ENCODE measurements around the gene COL4A2. TPM values are rescaled to one million over a fixed set of nuclear protein-coding genes. Genes with fewer than 3 reads are reported as not detected.

The COL4A2 gene
- polyA plus RNA-seq, 2 of the 4 experiments (the other 2 are of a cell fraction): 46.9 to 119 TPM

GRCh38 chr13:110301606-110302553 lies 5.2 kb upstream of the COL4A2 start:
- ChIA-PET CTCF (interaction anchor here (0.8 to 1.9 kb wide), 4 partner anchors 11 to 132 kb away, joined by 3 to 7 read pairs (median 4); no protein-coding TSS in a partner anchor), POLR2A (no interaction called here)
- no peak overlapping the region for H3K4me3 ChIP-seq
- no peak for DNase-seq (ENCODE audit: low read depth in 1 of 2, low spot score in 1 of 2)
- H3K4me2 ChIP-seq: no peak overlapping the region
- H3K4me1 ChIP-seq: peaks cover 32% of the 10 kb centered on the region
- no peak for TF ChIP-seq FOSL2 (IDR thresholded peaks at IDR 0.05)
- no peak for TF ChIP-seq FOSL2 (CRISPR knock-in tag; IDR thresholded peaks at IDR 0.05)
- TF ChIP-seq KDM5A (IDR thresholded peaks at IDR 0.05): no peak
- TF ChIP-seq CBX8 (IDR thresholded peaks at IDR 0.05): no peak
- no peak for TF ChIP-seq POLR2A (IDR thresholded peaks at IDR 0.05; ENCODE audit: low read length)
- no peak for TF ChIP-seq SREBF2 (IDR thresholded peaks at IDR 0.05)
- TF ChIP-seq HOXB13 (CRISPR knock-in tag; IDR thresholded peaks at IDR 0.05; ENCODE audit: low read depth): no peak
- TF ChIP-seq, protein P1, sequence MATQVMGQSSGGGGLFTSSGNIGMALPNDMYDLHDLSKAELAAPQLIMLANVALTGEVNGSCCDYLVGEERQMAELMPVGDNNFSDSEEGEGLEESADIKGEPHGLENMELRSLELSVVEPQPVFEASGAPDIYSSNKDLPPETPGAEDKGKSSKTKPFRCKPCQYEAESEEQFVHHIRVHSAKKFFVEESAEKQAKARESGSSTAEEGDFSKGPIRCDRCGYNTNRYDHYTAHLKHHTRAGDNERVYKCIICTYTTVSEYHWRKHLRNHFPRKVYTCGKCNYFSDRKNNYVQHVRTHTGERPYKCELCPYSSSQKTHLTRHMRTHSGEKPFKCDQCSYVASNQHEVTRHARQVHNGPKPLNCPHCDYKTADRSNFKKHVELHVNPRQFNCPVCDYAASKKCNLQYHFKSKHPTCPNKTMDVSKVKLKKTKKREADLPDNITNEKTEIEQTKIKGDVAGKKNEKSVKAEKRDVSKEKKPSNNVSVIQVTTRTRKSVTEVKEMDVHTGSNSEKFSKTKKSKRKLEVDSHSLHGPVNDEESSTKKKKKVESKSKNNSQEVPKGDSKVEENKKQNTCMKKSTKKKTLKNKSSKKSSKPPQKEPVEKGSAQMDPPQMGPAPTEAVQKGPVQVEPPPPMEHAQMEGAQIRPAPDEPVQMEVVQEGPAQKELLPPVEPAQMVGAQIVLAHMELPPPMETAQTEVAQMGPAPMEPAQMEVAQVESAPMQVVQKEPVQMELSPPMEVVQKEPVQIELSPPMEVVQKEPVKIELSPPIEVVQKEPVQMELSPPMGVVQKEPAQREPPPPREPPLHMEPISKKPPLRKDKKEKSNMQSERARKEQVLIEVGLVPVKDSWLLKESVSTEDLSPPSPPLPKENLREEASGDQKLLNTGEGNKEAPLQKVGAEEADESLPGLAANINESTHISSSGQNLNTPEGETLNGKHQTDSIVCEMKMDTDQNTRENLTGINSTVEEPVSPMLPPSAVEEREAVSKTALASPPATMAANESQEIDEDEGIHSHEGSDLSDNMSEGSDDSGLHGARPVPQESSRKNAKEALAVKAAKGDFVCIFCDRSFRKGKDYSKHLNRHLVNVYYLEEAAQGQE (IDR thresholded peaks at IDR 0.05): no peak
- TF ChIP-seq MAX (IDR thresholded peaks at IDR 0.05): no peak
- no peak for TF ChIP-seq USF2 (IDR thresholded peaks at IDR 0.05)
- no peak for TF ChIP-seq MAZ (IDR thresholded peaks at IDR 0.05; ENCODE audit: borderline replicate concordance, low read depth, low read length)
- no peak for TF ChIP-seq RARB (CRISPR knock-in tag; IDR thresholded peaks at IDR 0.05)
- no peak for TF ChIP-seq TFCP2L1 (CRISPR knock-in tag; IDR thresholded peaks at IDR 0.05)
- TF ChIP-seq JUNB (IDR thresholded peaks at IDR 0.05): no peak
- TF ChIP-seq ESRRA (IDR thresholded peaks at IDR 0.05; ENCODE audit: borderline replicate concordance, low read length): no peak
- TF ChIP-seq ZC3H11A (IDR thresholded peaks at IDR 0.05): no peak
- TF ChIP-seq FOSB (CRISPR knock-in tag; IDR thresholded peaks at IDR 0.05): no peak
- TF ChIP-seq NFE2L2 (conservative IDR thresholded peaks at IDR 0.05; ENCODE audit: low read length): no peak
- TF ChIP-seq RFX5 (IDR thresholded peaks at IDR 0.05): no peak
- no peak overlapping the region for H3K27ac ChIP-seq
- H3K9me3 ChIP-seq: no peaks in the 10 kb centered on the region
- no peak for FAIRE-seq
- ATAC-seq: no peak
- WGBS (ENCODE audit: missing lambda C conversion rate): 92% methylated on average over 21 of the region's 21 CpGs

DNA sequence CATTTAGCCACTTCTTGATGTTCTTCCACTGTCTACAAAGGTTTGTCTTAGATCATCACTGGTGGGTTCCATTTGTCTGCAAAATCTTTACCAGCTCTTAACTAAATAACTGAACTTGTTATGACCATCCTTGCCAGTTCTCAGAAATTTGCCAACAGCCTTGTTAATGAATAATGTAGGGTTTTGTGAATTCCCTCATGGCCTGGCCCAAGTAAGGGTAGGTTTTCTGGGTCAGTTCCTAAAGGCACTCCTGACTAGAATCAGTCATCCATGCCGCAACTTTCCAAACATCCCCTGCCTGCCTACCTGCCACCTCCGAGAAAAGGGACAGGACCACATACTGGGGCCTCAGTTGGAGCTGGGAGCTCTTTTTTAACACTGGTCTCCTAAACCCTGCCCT lies 4.1 kb upstream of the COL4A2 start:
- Histone ChIP-seq H3K27ac (no peak overlapping the region), H3K4me3 (no peak overlapping the region), H3K4me2 (peak overlapping the region; percentile 78; the same call in 1 of the 3 replicates), H3K9me3 (no peaks in the 10 kb centered on the region), H3K4me1 (peaks cover 32% of the 10 kb centered on the region)
- POLR2A ChIA-PET: no interaction called here
- ATAC-seq (no peak), DNase-seq (ENCODE audit: low read depth in 1 of 2, low spot score in 1 of 2) (no peak), FAIRE-seq (no peak)
- TF ChIP-seq RAD21 (conservative IDR thresholded peaks at IDR 0.05 in 1 of 2, IDR thresholded peaks at IDR 0.05 in 1 of 2) (no peak), SREBF2 (IDR thresholded peaks at IDR 0.05) (no peak), FOSB (CRISPR knock-in tag; IDR thresholded peaks at IDR 0.05) (no peak), RCOR1 (IDR thresholded peaks at IDR 0.05; ENCODE audit: low read depth, low read length) (no peak), MAFK (IDR thresholded peaks at IDR 0.05; ENCODE audit: partially characterized antibody) (no peak), MAZ (IDR thresholded peaks at IDR 0.05; ENCODE audit: borderline replicate concordance, low read depth, low read length) (no peak), HES2 (IDR thresholded peaks at IDR 0.05) (no peak), CEBPB (IDR thresholded peaks at IDR 0.05) (no peak), JUNB (IDR thresholded peaks at IDR 0.05) (no peak), POLR2AphosphoS2 (conservative IDR thresholded peaks at IDR 0.05; ENCODE audit: low read length) (no peak), RARB (CRISPR knock-in tag; IDR thresholded peaks at IDR 0.05) (no peak), TFCP2L1 (CRISPR knock-in tag; IDR thresholded peaks at IDR 0.05) (no peak), POLR2A (IDR thresholded peaks at IDR 0.05; ENCODE audit: low read length) (no peak), CHD2 (IDR thresholded peaks at IDR 0.05; ENCODE audit: low read length, partially characterized antibody) (no peak), NPAS2 (CRISPR knock-in tag; IDR thresholded peaks at IDR 0.05; ENCODE audit: borderline replicate concordance) (no peak), CBX8 (IDR thresholded peaks at IDR 0.05) (no peak), USF2 (IDR thresholded peaks at IDR 0.05) (no peak)
- TF ChIP-seq, protein P2, sequence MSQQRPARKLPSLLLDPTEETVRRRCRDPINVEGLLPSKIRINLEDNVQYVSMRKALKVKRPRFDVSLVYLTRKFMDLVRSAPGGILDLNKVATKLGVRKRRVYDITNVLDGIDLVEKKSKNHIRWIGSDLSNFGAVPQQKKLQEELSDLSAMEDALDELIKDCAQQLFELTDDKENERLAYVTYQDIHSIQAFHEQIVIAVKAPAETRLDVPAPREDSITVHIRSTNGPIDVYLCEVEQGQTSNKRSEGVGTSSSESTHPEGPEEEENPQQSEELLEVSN (IDR thresholded peaks at IDR 0.05; ENCODE audit: borderline replicate concordance, low read depth): no peak
- TF ChIP-seq, protein P3, sequence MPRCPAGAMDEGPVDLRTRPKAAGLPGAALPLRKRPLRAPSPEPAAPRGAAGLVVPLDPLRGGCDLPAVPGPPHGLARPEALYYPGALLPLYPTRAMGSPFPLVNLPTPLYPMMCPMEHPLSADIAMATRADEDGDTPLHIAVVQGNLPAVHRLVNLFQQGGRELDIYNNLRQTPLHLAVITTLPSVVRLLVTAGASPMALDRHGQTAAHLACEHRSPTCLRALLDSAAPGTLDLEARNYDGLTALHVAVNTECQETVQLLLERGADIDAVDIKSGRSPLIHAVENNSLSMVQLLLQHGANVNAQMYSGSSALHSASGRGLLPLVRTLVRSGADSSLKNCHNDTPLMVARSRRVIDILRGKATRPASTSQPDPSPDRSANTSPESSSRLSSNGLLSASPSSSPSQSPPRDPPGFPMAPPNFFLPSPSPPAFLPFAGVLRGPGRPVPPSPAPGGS (IDR thresholded peaks at IDR 0.05): no peak
- CTCF ChIA-PET: interaction anchor here (0.8 kb wide), 1 partner anchor 56 kb away, joined by 3 read pairs; no protein-coding TSS in a partner anchor
- WGBS (ENCODE audit: missing lambda C conversion rate): 75% methylated on average over 2 of the region's 2 CpGs
